ENCODE measurements around the gene CERS6.

- no peak for TF ChIP-seq EZH2 (IDR thresholded peaks at IDR 0.05; ENCODE audit: low read depth, unreplicated experiment)
- TF ChIP-seq EZH2phosphoT487 (IDR thresholded peaks at IDR 0.05; ENCODE audit: unreplicated experiment): no peak
- peak; percentile 68 to 76 for TF ChIP-seq CTCF (conservative IDR thresholded peaks at IDR 0.05; ENCODE audit: low read depth in 2 of 2)
Measured at GRCh38 chr2:168494190-168494711, 38.2 kb downstream of the CERS6 start.
